PC-9 (cell line): Measurements from ENCODE around the gene ARMC2. TPM values are rescaled to one million over a fixed set of nuclear protein-coding genes. Genes with fewer than 3 reads are reported as not detected.

Experiments
- BruUV-seq: library from RNA; stranded (reverse); fragments of 400-500 nt; replicated peaks from 2 replicates; lab custom pipeline; 2021; lab: Mats Ljungman, UMichigan
- CTCF ChIA-PET: fragments of 300-600 bp; sonication (Branson Sonifier 250); formaldehyde crosslinking; loops from one replicate; lab custom pipeline; 2022; ENCODE audit warnings: antibody characterized with exemption; lab: Charles Lee
- POLR2A ChIA-PET: fragments of 300-600 bp; sonication (Branson Sonifier 250); formaldehyde crosslinking; loops from one replicate; lab custom pipeline; 2022; ENCODE audit warnings: antibody characterized with exemption; ENCODE audit not compliant: unreplicated experiment; lab: Charles Lee
- DNase-seq, 2 experiments: peaks; one replicate each; pipeline versions ENCODE4 v3.0.0 to v3.0.0-alpha.2; 2015 to 2022; ENCODE audit warnings: mixed read lengths in 1 of 2
- H2AFZ ChIP-seq: fragments of 200-600 bp; sonication (generic); 2 replicates; pipeline ENCODE4 v1.8.1; 2017; ENCODE audit warnings: antibody characterized with exemption
- H3F3A ChIP-seq: fragments of 200-600 bp; sonication (generic); 2 replicates; pipeline ENCODE4 v1.8.1; 2017; ENCODE audit warnings: antibody characterized with exemption, mild to moderate bottlenecking, low read depth; ENCODE audit not compliant: insufficient read depth
- H3K27ac ChIP-seq: fragments of 200-600 bp; sonication (generic); 2 replicates; pipeline ENCODE4 v1.6.1; 2016; ENCODE audit warnings: mixed run types
- H3K27me3 ChIP-seq: fragments of 200-600 bp; sonication (generic); 2 replicates; pipeline ENCODE4 v1.6.1; 2016; ENCODE audit warnings: low read depth, mixed run types; ENCODE audit not compliant: insufficient read depth
- H3K36me3 ChIP-seq: fragments of 200-600 bp; sonication (generic); 2 replicates; pipeline ENCODE4 v1.6.1; 2016; ENCODE audit warnings: low read depth, mixed run types
- H3K4me1 ChIP-seq: fragments of 200-600 bp; sonication (generic); replicated peaks from 2 replicates; pipeline ENCODE4 v1.6.1; 2016; ENCODE audit warnings: mixed run types; ENCODE audit not compliant: insufficient read depth
- H3K4me2 ChIP-seq: fragments of 200-600 bp; sonication (generic); 2 replicates; pipeline ENCODE4 v1.6.1; 2017; ENCODE audit warnings: mixed run types
- H3K4me3 ChIP-seq: fragments of 200-600 bp; sonication (generic); 2 replicates; pipeline ENCODE4 v1.6.1; 2016; ENCODE audit warnings: mixed run types
- H3K79me2 ChIP-seq: fragments of 200-600 bp; sonication (generic); 2 replicates; pipeline ENCODE4 v1.6.1; 2017; ENCODE audit warnings: low read depth, mixed run types
- H3K9me2 ChIP-seq: fragments of 200-600 bp; sonication (generic); 2 replicates; pipeline ENCODE4 v1.8.1; 2017; ENCODE audit warnings: mild to moderate bottlenecking; ENCODE audit not compliant: insufficient read depth
- H3K9me3 ChIP-seq: fragments of 200-600 bp; sonication (generic); 2 replicates; pipeline ENCODE4 v1.8.1; 2016; ENCODE audit warnings: low read depth; ENCODE audit not compliant: insufficient read depth
- H4K20me1 ChIP-seq: fragments of 200-600 bp; sonication (generic); 2 replicates; pipeline ENCODE4 v1.8.1; 2017; ENCODE audit not compliant: insufficient read depth
- CTCF ChIP-seq: fragments of 200-600 bp; sonication (generic); conservative IDR thresholded peaks from 2 replicates; pipeline ENCODE4 v1.6.1; 2017; ENCODE audit warnings: mixed run types, antibody characterized with exemption, mild to moderate bottlenecking, moderate library complexity
- EZH2 ChIP-seq: fragments of 200-600 bp; sonication (generic); IDR thresholded peaks from 2 replicates; pipeline ENCODE4 v1.8.0; 2017; ENCODE audit warnings: antibody characterized with exemption, low read depth
- intact Hi-C: fragments of 100-400 bp; cut with micrococcal nuclease; formaldehyde crosslinking; loops from one replicate; pipeline ENCODE4 v1.10.0; 2022; ENCODE audit not compliant: unreplicated experiment
- total RNA-seq: library from RNA; stranded (reverse); gene quantifications from 2 replicates; pipeline ENCODE4 v1.2.3, GENCODE V29; 2021

The ARMC2 gene
- total RNA-seq, 1 experiment from 2014 or later = 15.5 TPM

GRCh38 chr6:108944071-108944470 lies 95.8 kb downstream of the ARMC2 start:
- POLR2A ChIA-PET = no interaction called here
- H3F3A ChIP-seq = peaks cover 17% of the 10 kb centered on the region; the same call in 1 of the 2 replicates
- no peak overlapping the region for H3K4me2 ChIP-seq
- H3K9me2 ChIP-seq = no peaks in the 10 kb centered on the region
- no peak for DNase-seq
- no peak overlapping the region for H3K4me3 ChIP-seq
- no peaks in the 10 kb centered on the region for H3K27me3 ChIP-seq
- peaks cover 32% of the 10 kb centered on the region for H3K4me1 ChIP-seq
- CTCF ChIA-PET = no interaction called here
- H3K36me3 ChIP-seq = no peaks in the 10 kb centered on the region
- TF ChIP-seq CTCF (no peak), EZH2 (no peak)
- H3K79me2 ChIP-seq = no peaks in the 10 kb centered on the region
- intact Hi-C loops = no loop called here
- H3K27ac ChIP-seq = no peak overlapping the region
- no peak overlapping the region for H2AFZ ChIP-seq
- BruUV-seq = no TSS peak
- H3K9me3 ChIP-seq = no peaks in the 10 kb centered on the region
- no peaks in the 10 kb centered on the region for H4K20me1 ChIP-seq

- H2AFZ ChIP-seq = no peak overlapping the region
- H3K9me3 ChIP-seq = no peaks in the 10 kb centered on the region
- CTCF ChIA-PET = no interaction called here
- no peaks in the 10 kb centered on the region for H3K79me2 ChIP-seq
- peaks cover 33% of the 10 kb centered on the region for H3K4me1 ChIP-seq
- no peaks in the 10 kb centered on the region for H4K20me1 ChIP-seq
- no peak overlapping the region for H3K4me2 ChIP-seq
- H3K27ac ChIP-seq = no peak overlapping the region
- no peaks in the 10 kb centered on the region for H3K9me2 ChIP-seq
- no peak for DNase-seq
- no peak overlapping the region for H3K4me3 ChIP-seq
- no peaks in the 10 kb centered on the region for H3K36me3 ChIP-seq
- BruUV-seq = no TSS peak
- TF ChIP-seq CTCF (no peak), EZH2 (no peak)
- H3K27me3 ChIP-seq = no peaks in the 10 kb centered on the region
- POLR2A ChIA-PET = no interaction called here
- peaks cover 17% of the 10 kb centered on the region; the same call in 1 of the 2 replicates for H3F3A ChIP-seq
- intact Hi-C loops = loop anchor here (5.0 kb wide), 1 partner anchor 127 kb away; no protein-coding TSS in a partner anchor
Observed at GRCh38 chr6:108944707-108945680, 96.8 kb downstream of the ARMC2 start.

- no peak overlapping the region for H3K4me2 ChIP-seq
- H3K9me2 ChIP-seq = no peaks in the 10 kb centered on the region
- no peak for DNase-seq
- H4K20me1 ChIP-seq = no peaks in the 10 kb centered on the region
- peaks cover 17% of the 10 kb centered on the region; the same call in 1 of the 2 replicates for H3F3A ChIP-seq
- intact Hi-C loops = loop anchor here (5.0 kb wide), 1 partner anchor 127 kb away; no protein-coding TSS in a partner anchor
- ChIA-PET CTCF (no interaction called here), POLR2A (interaction anchor here (0.6 kb wide), 1 partner anchor 11 kb away, joined by 3 read pairs; no protein-coding TSS in a partner anchor)
- H3K4me3 ChIP-seq = no peak overlapping the region
- no peaks in the 10 kb centered on the region for H3K27me3 ChIP-seq
- no peaks in the 10 kb centered on the region for H3K79me2 ChIP-seq
- TF ChIP-seq EZH2 (no peak), CTCF (no peak)
- no TSS peak for BruUV-seq
- peaks cover 33% of the 10 kb centered on the region for H3K4me1 ChIP-seq
- H3K9me3 ChIP-seq = no peaks in the 10 kb centered on the region
- H2AFZ ChIP-seq = no peak overlapping the region
- H3K27ac ChIP-seq = no peak overlapping the region
- H3K36me3 ChIP-seq = no peaks in the 10 kb centered on the region
Observed at GRCh38 chr6:108945681-108946159, 97.5 kb downstream of the ARMC2 start.
